ENCODE results near the gene EFNA5.

The EFNA5 gene

DNA sequence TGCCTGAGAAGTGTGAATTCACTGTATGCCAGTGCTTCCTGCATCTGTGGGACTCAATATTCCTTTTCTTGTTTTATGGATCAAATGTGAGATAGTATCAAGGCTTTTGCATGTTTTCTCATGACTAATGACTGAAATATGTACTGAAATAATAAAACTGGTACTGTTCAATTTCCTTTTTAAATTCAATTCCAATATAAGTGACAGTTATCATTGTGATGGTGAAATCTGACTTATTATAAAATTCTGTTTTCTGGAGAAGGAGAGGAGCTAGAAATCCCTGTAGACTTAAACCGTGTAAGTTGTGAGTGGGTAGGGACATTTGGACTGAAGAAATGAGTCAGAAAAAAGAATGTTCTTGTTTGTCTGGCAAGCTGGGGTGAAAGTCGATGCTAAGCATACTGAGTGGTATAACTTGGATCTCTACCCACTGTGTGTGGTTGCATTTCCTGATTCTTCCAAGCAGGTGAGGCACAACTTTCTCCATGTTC, 245.2 kb downstream of the EFNA5 start:
- DNase-seq (ENCODE audit: low spot score), result peak; percentile 64

DNA sequence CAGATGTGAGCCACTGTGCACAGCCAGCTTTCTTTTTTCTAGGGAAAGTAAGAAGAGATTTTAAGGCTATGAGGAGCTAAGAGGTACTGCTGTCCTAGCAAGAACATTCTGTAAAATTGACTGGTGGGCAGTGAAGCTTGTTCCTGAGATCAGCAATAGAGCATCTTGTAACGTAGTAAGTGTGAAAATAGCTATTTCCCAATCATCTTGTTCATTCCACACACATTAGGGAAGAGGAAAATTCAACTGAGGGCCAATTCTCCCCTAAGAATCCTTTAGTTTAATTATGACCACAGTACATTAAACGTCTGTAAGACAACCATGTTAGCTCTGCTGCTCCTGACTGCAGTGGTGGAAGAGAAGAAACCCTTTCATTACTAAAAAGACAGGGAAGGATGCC, 246.2 kb downstream of the EFNA5 start:
- no peak for DNase-seq (ENCODE audit: low spot score)

- DNase-seq (ENCODE audit: low spot score), result no peak
Measured at GRCh38 chr5:107422494-107422893, 248.2 kb downstream of the EFNA5 start.

DNA sequence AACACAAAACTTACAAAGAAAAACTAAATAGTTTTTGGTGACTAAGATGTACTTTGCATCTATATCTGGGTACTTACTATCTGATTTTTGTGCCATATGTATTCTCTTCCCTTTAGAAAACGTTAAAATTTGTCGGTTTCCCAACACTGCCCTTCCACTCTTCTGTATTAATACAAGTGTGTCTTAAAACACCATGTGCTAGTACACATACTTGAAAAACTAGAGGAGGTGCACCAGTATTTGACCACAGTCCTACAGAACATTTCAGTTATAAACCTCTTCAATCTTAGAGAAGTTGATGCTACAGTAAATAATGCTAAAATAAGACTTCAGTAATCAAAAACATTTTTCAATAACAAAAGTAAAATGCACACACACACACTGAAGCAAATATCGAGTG, 251.2 kb downstream of the EFNA5 start:
- no peak for DNase-seq (ENCODE audit: low spot score)

DNA sequence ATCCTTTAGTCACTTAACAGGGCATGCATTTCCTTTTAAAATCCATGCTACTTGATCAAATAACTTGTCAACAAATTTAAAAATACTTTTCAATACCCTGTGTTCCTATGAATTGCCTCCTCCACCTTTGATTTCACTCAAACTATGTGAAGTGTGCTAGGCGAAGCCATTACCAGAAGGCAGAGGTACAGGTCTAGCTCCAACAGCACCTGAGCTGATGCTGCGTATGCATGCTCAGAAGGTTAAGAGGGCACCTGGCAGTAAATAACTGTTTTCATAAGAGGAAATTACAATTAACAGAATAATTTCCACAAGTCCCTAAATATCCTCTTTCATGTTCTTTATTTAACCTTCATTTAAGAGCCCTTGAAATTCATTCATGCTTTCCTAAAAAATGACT, 251.8 kb downstream of the EFNA5 start:
- no peak for DNase-seq (ENCODE audit: low spot score)

DNA sequence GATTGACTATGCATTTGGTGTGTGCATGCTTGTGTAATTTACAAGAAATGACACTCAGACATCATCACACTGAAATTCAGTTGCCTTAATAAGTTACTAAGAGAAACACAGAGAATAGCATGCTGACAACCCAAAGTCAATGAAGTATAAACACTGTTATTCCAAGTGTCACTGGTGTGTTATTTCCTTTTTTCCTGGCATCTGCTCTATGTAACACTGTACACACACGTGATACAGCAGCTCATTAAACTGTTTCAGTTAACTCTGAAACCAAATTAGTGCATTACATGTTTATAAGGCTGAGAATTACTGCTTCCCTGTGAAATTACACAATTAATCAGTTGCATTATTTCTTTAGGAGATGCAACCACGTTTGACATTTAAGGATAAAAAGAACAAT, 252.7 kb downstream of the EFNA5 start:
- DNase-seq (ENCODE audit: low spot score), result no peak

DNA sequence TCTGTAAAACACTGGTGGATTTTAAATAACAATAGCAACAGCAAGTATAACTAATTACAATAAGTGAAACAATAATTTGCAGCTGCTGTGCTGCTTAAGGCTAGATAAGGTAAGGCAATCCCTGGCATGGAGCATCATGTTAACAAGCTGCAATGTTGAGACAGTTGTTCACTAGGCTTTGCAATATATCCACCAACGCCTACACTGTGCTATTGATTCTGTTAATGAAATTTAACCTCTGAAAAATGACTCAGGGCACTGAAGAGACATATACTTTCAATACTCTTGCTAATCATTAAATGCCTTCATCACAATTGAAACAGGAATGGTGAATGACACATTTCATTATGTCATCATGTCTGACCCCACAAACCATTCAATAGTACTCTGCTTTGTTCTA, 255.0 kb downstream of the EFNA5 start:
- no peak for DNase-seq (ENCODE audit: low spot score)

DNA sequence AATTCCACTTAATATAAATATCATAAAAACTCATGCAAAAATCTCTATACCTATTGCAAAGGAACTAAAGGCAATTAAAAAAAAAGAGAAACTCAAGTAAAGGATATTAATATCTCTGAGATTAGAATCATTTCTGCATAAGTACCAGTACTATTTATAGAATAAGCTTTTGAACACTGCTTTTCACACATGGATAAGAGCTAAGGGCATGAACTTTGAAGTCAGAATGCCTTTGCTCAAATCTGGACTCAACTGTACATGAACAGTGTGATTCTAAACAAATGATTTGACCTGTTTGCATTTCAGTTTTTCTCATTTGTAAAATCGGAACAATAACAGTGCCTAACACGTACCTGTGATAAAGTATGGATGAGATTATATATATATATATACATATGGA, 255.9 kb downstream of the EFNA5 start:
- no peak for DNase-seq (ENCODE audit: low spot score)

- DNase-seq (ENCODE audit: low spot score), result no peak
Measured at GRCh38 chr5:107413754-107414153, 257.0 kb downstream of the EFNA5 start.

DNA sequence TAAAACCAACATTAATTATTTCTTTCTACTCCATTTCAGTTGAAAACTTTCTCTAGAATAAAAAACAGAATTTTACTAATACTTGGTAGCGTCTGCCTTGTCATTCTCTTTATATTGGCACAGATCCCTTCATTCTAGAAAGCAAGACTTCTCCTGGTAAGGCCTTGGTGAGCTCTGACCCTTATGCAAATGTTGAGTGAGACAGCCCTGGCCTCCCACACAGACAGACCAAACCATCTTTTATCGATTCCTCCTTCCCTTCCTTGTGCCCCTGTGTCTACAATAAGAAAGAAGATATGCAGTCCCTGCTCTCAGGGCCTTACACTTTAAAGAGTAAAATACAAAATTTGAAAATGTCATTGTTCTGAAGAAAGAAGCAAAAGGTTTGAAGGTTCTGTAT, 262.2 kb downstream of the EFNA5 start:
- DNase-seq (ENCODE audit: low spot score), result no peak

DNA sequence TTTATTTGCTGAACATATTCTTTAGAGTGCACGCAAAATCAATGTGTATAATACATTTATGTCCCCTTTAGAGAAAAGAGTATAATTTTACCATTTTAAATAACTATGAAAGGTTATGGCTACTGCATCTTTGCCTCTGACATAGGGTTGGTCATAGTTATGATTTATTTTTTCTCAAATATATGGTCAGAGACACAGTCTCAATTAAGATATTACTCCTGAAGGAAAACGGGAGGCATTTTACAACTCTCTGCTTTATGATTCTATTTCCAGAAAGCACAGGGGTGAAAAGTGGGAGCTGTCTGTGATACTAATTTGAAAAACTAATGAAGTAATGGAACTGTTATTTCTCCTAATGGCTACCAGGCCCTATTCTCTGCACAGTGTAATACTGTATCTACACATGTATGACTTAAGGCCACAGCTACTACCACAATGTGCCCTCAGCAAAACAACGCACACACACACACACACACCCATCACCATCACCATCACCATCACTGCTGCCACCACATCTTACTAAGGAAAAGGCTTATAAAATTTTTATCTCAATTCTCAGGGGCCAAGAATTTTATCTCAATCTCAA, 262.9 kb downstream of the EFNA5 start:
- no peak for DNase-seq (ENCODE audit: low spot score)

- no peak for DNase-seq (ENCODE audit: low spot score)
Measured at GRCh38 chr5:107404595-107405374, 266.0 kb downstream of the EFNA5 start.

GRCh38 chr5:107403228-107403953, 267.3 kb downstream of the EFNA5 start:
- no peak for DNase-seq (ENCODE audit: low spot score)

DNA sequence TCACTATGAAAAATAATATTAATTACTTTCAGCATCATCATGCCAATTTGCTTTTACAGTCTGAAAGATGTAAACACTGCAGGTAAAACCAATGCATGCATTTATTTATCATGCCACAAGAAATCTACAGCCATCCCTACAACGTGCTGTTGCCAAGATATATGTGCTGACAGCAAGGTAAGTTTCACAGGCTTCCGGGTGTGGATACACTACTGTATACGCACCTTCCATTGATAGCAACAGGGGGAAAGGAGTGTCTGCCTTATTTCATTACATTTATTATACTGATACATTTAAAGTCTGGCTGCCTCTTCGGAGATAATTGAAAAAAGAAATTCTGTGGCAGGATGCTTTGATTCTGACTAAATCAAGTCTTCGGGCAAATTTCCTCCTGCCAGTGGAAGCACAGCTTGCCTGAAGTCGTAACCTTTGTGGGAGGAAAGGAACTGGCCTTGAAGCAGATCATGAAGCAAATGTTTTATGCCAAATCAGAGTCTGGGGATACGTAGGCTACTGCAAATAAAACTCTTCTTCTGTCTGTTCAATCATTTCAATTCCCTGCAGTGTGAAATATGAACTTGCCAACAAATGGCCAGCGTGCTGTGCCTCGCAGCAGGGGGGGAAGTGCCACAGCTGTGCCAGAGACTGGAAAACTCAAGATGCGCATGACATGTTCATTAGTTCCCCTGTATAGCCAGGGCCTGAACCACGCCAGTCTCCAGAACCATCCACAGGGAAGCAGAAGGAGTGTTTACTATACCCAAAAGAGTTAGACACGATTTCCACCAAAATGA, 268.1 kb downstream of the EFNA5 start:
- no peak for DNase-seq (ENCODE audit: low spot score)

DNA sequence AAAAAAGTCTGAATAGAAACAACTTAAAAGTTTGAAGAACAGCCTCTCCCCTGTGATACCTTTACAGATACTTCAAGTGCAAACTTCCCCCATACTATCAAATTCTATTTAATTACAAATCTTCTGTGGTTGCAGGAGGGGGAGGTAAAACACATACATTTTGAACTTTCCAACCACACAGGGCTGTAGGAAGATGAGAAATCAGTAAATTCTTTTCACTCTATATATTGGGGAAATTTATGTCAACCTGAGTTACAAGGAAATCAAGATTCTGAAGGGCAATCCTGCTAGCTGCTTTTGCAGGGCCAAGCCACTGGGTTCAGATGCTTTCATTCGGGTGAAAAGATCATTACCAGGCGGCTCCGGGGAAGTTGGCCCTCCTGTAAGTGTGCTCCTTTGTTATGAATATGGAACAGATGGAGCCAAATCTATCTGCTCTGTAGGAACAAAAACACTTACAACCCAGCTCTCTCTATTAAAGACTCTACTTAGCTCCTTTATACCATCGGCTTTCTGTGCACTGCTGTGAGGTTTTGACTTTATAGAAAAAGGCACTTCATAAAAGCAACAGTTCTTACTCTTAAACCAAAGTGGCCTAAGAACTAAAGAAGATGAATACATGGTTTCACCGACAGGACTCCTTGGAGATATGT, 269.1 kb downstream of the EFNA5 start:
- DNase-seq (ENCODE audit: low spot score), result no peak

GRCh38 chr5:107400328-107400727, 270.4 kb downstream of the EFNA5 start:
- DNase-seq (ENCODE audit: low spot score), result no peak

DNA sequence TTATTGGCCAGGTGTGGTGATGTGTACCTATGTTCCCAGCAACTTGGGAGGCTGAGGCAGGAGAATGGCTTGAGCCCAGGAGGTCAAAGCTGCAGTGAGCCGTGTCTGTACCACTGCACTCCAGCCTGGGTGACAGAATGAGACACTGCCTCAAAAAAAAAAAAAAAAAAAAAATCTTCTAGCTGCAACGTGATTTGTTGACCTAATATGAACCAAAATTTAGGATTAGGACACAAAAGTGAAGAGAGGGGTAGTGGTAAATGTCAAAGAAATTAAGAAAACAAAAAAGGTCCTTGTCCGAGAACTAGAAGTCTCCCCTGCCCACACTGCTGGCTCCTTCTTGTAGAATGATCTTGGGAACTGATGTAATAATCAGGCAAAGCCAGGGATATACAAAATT, 272.0 kb downstream of the EFNA5 start:
- no peak for DNase-seq (ENCODE audit: low spot score)

DNA sequence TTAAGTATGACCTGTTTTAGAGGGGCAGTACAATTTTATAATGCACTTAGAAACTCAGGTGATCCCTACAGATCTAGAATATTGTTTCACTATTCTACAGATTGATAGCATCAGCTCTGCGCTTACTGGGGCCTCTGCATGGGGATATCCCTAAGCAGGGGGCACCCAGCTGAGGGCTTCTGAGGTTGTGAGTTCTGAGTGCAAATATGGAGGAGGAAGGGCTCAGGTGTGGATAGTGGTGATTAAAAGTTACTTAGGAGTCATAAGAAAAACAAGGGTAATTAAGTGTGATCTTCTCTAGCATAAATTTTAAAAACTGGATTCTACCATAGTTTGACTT, 274.4 kb downstream of the EFNA5 start:
- DNase-seq (ENCODE audit: low spot score), result no peak

DNA sequence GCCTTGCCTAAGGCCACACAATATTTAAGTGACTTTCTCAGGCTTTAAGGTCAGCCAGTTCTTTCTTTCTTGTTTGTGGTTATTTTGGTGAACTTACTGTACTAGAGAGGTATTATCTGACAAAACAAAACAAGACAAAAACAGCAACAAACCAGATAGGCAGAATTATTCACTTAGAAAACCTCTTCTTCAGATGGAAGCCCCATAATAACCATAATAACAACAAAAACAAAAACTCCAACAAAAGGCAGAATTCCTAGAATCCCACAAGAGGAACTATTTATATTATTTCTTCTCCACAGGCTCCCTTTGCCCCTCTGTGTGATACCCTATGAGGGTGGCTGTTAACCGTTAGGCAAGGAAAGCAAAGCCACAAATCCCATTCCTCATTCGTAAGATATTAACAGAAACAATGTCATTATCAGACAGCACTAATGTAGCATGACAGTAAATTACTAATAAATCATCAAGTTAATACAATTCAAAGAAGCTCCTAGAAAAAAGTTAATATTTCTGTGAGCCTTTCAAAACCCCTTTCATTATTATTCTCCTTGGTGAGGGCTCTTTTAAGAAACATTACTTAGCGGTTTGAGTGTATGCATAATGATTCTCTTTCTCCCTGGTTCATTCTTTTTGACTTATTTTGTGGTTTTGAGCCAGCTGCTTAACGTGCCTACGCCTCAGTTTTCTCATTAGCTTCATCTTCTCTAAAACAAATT, 274.9 kb downstream of the EFNA5 start:
- no peak for DNase-seq (ENCODE audit: low spot score)

- DNase-seq (ENCODE audit: low spot score), result no peak
Measured at GRCh38 chr5:107393851-107394250, 276.9 kb downstream of the EFNA5 start.

DNA sequence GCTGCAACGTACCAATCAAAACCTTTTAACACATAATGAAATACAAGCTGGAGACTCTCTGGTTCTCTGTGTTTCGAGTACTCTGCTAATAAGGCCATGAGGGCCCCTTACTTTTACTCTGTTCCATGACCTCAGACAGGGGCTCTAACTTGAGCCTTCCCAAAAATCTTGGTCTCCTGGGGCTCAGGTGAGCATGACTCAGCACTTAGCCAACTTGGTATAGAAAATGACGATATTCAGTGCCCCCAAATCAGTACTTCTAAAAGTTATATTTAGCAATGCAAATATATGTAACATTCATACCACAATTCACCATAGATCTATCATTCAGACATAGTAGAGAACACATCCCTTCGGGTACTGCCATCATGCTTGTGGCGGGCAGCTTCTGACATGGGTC, 278.9 kb downstream of the EFNA5 start:
- no peak for DNase-seq (ENCODE audit: low spot score)
